GM18502 (cell line): ENCODE data around the gene DYSF.

Experiments used
- ATAC-seq: cut with Tn5 transposase; IDR thresholded peaks from one replicate; pipeline ENCODE4 v1.9.1; 2021; ENCODE audit warnings: mild to moderate bottlenecking; ENCODE audit not compliant: unreplicated experiment, poor library complexity

Gene DYSF

DNA sequence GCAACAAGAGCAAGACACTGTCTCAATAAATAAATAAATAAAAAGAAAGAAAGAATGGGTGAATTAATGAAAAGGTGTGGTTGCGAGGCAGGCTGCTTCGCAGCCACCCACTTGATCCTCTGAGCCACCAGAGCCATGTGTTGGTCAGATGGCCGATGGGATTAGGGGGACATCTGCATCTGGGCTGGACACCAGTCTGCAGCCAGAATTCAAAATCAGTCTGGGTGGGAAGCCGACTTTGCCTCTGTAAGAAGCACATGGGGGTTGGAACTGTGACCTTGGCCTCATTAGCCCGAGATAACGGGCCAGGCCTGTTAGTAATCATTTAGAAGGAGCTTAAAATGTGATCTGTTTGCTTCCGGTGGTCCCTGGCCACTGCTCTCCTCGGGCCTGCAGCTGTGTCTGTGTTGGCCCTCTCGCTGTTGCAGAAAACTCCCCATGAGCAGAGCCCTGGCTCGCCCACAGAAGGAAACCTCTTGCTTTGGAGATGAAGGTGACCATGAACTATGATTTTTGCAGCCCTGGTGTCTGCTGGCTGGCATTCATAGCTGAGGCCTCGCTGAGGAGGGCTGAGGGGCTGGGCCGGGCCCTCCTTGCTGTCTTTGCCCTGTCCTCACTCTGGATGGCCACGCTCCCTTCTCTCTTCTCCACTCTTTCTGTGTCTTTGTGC is 94.4 kb downstream of the DYSF start:
- ATAC-seq = no peak

DNA sequence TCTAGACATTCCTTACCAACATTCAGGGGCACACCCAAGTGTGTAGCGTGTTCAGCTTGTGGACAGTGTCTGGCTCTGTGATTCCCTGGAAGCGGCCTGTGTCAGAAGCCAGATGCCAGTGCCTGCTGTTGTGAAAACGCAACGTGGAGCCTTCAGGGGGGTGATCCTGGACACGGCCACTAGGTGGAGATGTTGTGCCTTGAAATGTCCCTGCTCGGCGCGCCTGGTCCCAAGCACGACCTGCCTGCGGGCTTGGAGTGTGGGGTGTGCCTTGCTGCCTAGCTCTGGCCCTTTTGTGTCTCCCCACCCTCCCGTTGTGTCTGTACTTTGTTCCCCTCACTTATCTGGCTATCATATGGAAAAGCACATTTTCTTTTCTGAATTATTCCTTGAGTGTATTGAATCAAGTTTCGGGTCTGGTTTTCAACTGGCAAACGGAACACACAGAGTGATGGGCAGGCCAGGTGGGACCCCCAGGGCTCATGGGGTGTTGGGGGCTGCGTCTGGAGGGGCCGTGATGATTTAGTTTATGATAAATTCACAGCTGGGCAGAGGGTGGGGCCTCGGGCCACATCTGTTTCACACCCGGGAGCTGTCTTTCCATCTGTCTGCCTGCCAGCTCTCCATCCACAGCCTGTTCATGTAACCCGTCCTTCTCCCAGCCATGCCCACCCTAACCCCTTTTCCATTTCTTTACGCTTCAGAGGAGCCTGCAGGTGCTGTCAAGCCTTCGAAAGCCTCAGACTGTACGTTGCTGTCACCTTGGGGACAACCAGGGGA is 95.5 kb downstream of the DYSF start:
- ATAC-seq = peak; percentile 56

DNA sequence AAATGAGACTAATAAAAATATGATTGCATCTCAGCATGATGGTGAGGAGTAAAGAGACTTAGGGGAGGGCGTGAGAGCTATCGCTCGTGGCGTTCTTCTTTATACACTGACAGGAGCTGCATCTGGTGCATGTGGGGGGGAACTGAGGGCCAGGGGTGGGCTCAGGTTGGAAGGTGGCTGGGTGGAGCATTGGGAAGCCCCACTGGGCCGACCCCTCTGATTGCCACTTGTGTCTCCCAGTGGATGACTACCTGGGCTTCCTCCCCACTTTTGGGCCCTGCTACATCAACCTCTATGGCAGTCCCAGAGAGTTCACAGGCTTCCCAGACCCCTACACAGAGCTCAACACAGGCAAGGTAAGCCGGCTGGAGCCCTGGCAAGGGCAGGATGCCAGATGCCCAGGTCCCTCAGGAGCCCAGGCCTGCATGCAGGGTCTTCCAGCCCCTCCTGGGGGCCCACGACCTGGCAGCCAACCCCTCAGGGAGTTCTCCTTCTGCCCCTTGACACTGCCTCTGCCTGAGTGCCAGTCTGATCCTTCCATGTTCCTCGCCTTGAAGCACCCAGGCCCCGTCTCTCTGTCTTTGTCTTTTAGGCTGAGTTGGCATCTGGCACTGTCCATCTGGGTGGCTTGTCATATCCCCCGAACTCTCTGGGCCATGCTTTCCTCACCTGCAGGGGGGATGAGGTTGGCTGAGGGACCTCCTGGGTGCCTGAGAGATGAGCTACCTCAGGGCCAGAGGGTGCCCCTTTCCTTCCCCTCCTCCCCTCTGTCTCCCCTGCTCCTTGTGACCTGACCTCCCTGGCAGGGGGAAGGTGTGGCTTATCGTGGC is 97.7 kb downstream of the DYSF start:
- no peak for ATAC-seq

DNA sequence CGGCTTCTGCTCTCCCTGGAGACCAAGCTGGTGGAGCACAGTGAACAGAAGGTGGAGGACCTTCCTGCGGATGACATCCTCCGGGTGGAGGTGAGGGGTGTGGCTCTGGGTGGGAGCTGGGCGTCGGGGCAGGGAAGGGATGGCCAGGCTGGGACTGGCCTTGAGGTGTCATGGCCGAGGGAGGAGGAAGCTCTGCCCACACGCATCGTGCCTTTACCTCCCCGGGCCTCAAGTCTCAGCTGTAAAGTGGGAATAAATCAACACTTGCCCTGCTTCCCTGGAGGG is 98.2 kb downstream of the DYSF start:
- no peak for ATAC-seq

DNA sequence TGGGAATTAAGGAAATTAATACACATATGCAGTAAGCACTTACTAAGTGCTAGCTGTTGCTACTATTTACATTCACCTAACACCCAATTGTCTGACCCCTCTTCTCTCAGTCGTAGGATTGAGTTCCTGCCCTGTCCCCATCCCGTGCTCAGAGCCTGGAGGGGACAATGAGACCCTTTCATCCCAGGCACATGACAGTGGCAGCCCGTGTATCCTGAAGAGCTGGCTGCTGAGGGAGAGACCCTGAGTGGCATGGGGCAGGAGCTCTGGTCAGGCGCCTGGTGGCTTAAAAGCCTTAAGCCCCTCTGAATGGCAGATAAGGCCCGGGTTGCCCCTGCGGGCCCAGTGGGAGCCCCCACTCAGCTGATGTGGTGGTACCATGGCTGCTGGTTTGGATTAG is 99.0 kb downstream of the DYSF start:
- ATAC-seq = no peak

DNA sequence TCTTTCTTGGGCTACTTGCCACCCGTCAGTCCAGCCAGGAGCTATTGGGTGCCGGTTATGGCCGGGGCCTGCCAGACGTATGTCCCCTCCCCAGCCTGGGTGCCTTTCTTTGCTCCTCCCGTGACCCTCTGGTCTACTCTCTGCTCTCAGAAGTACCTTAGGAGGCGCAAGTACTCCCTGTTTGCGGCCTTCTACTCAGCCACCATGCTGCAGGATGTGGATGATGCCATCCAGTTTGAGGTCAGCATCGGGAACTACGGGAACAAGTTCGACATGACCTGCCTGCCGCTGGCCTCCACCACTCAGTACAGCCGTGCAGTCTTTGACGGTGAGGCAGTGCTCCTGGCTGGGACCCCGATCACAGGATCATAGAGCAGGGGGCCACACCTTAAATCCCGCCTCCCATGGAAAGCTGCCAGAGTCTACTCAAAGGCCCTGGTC is 99.5 kb downstream of the DYSF start:
- no peak for ATAC-seq

DNA sequence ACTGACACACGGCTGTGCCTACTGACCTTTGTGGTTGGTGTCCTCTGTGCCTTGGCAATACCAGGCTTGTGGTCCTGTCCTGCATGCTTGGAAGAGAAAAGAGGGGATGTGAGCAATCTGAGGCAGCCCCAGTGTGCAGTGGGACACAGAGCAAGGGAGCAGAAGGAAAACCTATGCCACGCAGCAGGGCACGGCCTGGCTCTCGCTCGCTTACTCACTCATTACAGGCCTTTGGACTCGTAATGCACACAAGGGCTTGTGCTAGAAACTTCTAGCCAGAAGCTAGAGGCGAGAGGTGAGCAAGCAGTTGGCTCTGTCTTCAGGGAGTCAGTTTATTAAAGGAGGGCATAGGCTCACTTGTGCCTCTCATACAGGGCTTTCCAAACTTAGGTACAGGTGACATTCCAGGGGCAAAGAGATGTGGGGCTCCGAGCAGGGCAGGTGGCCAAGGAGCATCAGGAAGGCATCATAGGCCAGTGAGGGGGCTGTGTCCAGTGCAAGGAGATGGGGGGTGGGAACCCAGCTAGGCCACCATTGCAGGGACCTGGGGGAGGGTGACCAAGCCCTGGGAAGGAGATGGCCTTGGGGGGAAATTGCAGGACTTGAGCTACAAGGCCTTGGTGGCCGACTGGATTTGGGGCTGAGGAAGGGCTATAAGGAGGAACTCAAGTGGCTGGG is 100.8 kb downstream of the DYSF start:
- ATAC-seq = no peak

DNA sequence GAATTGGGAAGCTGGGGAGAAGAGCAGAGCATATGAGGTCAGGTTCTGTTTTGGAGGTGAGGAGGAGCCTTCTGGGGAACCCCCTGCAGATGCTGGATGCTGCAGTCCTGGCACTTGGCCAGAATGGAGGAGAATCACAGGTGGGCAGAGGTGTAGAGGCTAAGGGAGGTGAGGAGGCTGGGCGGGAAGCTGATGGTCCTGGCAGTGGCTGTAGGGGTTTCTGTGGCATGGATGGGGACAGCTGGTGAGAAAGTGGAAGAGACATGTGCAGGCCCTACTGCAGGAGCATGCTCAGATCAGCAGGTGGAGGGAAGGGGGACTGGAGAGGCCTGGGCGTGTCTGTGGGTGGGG is 101.3 kb downstream of the DYSF start:
- no peak for ATAC-seq

DNA sequence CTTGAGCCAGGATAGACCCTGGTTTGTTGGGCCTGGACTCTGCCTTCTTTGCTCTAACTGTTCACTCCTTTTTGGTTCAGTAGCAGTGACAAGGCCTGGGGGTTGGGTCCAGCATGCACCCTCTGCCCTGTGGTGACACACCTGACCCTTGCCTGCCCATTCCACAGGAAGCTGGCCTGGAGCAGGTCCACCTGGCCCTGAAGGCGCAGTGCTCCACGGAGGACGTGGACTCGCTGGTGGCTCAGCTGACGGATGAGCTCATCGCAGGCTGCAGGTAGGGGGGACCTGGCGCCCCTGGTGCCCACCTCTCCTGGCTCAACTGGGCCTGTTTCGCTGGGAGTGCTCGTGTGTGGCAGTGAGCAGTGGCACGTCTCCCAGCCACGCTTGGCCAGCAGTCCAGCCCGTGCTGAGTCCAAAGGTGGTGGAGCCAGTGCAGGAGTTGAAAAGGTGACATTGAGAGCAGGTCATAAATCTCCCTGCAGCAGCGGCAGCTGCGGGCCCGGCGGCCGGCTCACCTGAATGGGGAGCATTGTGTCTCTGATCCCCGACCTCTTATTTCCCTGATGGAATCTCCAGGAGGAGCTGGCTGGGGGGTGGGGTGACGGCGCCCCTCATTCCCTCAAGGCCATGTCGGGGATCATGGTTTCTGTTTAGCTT is 102.6 kb downstream of the DYSF start:
- no peak for ATAC-seq

DNA sequence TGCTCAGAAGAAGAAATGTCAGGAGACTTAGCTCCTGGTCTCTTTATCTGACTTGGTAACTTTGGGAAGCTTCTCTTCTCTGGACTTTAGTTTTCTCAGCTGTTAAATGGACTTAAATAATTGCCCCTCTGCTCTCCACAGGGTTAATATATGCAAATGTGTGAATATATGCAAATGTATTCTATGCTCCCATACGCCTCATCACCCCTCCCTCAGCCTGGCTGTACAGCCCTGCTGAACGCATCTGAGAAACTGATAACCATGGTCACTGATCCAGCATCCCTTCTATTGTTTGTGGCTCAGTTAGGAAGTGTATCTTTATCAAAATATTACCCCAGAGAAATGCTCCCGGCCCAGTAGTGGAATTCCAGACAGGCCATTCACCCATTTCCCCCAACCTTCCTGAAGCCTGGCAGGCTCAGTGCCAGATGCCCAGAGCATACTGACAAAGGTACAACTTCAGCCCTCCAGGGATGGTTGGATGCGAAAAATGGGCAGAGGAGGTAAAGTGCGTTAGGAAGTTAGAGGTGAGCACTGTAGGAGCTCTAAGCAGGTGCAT is 103.4 kb downstream of the DYSF start:
- no peak for ATAC-seq

DNA sequence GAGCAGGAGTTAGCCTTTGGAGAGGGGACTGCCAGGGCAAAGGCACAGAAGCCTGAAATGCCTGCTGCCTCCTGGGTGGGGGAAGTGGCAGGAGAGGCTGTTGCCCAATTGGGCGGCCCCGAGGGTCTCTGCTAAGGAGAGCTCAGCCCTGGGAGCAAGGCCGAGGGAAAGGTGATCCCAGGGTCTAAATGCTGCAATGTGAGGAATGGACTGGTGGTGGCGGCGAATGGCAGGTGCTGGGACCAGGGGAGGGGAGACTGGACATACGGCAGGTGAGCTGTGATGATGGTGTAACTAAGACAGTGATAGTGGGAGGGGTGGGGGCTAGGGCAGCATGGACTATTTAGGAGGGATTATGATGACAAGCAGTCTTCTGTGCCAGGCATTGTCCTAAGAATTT is 104.0 kb downstream of the DYSF start:
- ATAC-seq = no peak

DNA sequence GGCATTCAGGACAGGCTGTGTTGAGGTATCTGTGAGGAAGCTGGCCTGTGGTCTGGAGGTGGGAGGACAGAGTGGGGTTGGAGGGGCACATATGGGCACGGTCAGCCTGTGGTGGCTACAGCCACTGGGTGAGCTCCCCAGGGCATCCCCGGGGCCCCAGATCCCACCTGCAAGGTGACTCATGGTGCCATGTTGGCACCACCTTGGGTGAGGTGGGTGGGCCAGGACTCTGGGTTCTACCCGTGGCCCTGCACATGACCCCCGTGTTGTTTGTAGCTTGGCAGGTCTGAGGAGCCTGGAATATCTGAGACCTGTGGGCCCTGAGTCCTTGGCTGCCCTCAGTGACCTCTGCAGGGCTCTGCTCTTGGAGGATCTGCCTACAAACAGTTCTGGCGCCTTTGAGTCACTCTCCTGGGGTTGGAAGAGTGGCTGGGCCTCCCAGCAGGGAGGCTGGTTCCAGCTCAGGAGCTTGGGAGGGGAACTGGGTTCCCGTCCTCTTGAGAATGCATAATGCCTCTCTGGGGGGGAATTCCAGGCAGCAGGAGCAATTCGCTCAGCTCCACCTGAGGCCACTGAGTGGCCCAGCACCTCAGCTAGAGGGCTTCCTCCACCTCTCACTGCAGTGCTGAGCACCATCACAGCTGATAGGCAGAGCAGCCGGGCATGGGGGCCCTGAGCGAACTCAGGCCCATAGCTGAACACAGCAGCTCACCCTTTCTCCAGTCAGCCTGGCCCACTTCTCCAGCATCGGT is 105.1 kb downstream of the DYSF start:
- ATAC-seq = no peak

DNA sequence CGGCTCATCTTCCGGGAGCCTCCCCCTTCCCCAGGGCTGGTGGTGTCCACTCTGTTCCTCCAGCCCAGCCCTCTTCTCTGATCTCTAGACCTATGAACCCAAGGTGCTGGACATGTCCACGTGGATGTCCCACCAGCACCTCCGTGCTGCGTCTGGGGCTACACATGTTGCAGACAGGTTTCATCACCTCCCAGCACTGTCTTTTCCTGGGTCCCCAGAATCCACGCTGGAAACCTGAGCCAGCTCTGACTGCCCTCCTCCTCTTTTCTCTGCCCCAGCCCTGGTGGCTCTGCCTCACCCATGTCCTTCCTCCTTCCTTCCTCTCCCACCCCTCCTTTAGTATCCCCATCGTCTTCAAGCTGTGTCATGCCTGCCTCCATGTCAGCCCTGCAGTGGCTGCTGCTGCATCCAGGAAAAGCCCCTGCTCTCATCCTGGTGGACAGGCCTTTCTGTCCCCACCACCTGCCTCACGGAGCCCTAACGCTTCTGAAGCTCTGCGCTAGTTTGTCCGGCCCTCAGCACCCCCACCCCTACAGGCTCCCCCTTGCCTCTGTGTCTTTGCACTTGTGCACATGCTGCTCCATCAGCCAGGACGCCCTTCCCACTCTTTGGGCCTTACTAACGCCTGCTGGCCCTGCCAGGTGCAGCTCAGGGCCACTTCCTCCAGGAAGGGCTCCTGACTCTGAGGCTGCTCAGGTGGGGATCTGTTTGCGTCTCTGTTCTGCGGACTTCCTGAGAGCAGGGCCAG is 105.9 kb downstream of the DYSF start:
- ATAC-seq = no peak

DNA sequence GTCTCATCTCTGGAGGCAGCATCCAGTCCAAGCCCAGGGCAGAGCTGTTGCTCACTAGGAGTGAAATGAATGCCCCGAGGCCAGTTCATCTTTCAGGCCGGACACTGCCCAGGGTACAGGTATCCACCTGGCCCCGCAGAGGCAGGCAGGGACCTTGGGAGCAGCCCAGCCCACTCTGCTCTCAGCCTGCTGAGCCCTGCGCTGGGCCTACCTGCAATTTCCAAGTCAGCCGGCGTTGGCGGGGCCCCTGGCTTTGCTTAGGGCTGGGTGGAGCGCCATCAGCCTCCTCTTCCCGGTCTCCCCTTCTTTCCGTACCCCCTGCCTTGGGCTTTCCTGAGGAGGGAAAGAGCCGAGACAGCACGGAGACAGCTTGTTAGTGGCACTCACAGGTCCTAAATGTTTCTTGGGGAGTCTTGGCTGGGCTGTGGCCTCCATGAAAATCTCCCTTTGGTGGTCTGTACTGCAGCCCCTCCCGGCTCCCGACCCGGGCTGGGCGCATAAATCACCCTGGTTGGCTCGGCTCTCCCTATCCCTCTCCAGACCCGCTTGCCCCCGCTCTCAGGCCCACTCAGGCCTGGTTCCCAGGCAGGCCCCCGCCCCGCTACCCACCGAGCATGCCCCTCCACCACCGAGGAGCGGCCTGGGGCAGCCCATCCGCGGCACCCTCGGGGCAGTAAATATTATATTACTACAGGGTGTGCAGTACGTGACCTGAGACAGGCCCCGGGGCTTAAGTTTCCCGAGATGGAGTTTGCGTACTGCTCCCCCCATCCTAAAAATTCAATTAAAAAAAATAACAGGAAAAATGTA is 106.7 kb downstream of the DYSF start:
- ATAC-seq = no peak

DNA sequence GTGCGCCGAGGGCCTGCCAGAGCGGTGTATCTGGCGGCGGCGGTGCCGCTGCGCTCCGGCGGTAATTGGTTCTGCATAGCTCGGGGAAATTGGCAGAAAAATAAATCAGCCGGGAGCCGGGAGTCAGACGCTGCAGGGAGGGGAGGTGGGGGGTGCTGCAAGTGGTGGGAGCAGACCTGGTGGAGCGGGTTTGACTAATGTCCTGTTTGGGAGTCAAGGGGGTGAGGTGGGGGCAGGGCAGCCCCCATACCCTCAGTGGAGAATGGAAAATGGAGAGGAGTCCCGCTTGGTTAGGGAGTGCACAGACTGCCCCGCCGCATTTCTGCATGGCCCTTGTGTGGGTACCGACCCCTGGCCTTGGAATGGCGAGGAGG is 107.3 kb downstream of the DYSF start:
- ATAC-seq = no peak

DNA sequence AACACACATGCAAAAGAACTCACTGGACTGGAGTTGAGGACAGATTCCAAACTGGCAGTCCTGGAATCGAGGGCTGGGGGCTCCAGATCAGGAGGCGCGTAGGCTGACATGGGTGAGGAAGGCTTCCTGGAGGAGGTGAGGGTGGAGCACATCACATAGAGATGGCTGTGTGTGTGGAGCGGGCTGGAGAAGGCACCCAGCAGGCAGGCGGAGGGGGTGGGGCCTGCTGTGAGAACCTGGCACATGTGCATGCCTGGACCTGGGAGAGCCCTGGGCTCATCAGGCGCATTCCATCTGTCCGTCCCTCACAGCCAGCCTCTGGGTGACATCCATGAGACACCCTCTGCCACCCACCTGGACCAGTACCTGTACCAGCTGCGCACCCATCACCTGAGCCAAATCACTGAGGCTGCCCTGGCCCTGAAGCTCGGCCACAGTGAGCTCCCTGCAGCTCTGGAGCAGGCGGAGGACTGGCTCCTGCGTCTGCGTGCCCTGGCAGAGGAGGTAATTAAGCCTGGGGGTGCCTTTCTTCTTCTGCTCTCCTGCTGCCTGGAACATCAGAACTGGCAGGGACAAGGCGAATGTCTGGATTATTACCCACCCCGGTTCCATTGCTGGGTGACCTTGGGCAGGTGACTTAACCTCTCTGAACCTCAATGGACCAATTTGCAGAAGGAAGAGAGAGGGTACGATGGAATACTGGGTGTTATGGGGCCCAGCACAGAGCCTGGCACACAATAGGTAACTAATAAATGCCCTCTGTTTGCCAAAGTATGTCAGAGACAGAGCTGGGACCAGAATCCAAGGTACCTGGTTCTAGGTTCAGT is 108.3 kb downstream of the DYSF start:
- ATAC-seq = no peak

DNA sequence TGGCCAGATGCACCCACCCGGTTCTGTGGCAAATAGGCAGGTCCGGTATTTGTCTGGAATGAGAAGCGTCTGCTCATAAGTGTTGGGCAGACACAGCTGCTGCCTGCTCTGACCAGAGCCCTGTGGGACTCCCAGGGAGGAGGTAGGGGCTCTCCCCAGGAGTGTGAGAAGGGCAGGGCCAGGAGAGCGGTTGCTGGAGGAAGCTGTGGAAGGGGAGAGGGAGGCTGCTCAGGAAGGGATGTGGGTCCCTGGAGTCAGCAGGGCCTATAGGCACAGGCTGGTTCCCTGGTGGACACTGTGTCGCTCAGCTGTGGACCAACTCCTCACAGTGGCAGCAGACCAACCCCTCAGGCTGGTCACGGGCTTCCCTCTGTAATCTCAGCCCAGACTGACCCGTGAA is 109.2 kb downstream of the DYSF start:
- ATAC-seq = no peak
